GM21576 (cell line): ENCODE results near the gene UBE4B.

ENCODE experiments used
- ATAC-seq: cut with Tn5 transposase; IDR thresholded peaks from one replicate; pipeline ENCODE4 v1.9.1; 2021; ENCODE audit warnings: mild to moderate bottlenecking, moderate library complexity; ENCODE audit not compliant: unreplicated experiment

UBE4B gene

GRCh38 chr1:10033359-10033845 is 644 bp downstream of the UBE4B start:
- peak; percentile 17 for ATAC-seq

DNA sequence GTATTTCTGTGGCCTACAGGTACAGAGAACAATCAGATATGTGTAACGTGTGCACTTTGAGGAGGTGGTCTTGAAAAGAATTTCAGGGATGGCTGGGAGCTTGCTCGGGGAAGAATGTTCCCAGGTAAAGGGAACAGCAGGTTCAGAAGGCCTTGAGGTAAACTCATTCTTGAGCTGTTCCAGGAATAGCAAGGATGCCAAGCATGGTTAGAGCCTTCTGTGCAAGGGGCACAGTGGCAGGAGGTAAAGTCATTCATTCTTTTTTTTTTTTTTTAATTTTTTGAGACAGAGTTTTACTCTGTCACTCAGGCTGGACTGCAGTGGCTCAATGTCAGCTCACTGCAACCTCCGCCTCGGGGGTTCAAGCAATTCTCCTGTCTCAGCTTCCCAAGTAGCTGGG is 10.0 kb downstream of the UBE4B start:
- no peak for ATAC-seq

GRCh38 chr1:10045480-10046355 is 13.0 kb downstream of the UBE4B start:
- no peak for ATAC-seq

- ATAC-seq, result no peak
Observed at GRCh38 chr1:10046356-10047085, 13.8 kb downstream of the UBE4B start.

GRCh38 chr1:10048601-10049000 is 15.8 kb downstream of the UBE4B start:
- no peak for ATAC-seq

DNA sequence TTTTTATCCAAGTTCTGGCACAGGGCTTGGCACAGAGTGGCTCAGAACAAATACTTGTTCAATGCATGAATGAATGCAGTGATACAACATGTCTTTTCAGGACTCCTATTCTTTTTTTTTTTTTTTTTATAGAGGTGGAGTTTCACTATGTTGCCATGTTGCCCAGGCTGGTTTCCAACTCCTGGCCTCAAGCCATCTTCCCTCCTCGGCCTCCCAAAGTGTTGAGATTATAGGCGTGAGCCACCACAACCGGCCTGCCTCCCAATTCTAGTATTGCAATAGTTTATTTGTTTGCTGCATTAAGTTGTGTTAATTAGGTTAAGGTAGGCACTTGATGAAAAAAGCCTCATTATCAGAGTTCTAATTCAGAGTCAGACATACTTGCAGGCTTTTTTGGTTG is 17.9 kb downstream of the UBE4B start:
- ATAC-seq, result no peak

GRCh38 chr1:10051656-10052055 is 18.9 kb downstream of the UBE4B start:
- no peak for ATAC-seq

GRCh38 chr1:10052347-10052746 is 19.6 kb downstream of the UBE4B start:
- no peak for ATAC-seq

- ATAC-seq, result no peak
Observed at GRCh38 chr1:10054465-10054864, 21.7 kb downstream of the UBE4B start.

DNA sequence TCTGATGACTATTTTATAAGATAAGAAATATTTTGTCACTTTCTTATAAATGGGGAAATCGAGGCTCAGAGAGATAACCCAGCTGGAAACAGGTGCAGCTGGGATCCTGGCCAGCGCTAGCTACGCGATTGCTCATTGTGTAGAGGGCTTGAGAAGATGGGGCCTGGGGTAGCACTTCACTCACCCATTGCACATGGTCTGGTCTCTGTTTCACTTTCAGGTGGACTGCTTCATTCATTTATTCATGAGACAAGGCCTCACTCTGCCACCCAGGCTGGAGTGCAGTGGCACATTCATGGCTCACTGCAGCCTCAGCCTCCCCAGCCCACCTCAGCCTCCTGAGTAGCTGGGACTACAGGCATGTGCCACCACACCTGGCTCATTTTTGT is 23.8 kb downstream of the UBE4B start:
- ATAC-seq, result no peak

DNA sequence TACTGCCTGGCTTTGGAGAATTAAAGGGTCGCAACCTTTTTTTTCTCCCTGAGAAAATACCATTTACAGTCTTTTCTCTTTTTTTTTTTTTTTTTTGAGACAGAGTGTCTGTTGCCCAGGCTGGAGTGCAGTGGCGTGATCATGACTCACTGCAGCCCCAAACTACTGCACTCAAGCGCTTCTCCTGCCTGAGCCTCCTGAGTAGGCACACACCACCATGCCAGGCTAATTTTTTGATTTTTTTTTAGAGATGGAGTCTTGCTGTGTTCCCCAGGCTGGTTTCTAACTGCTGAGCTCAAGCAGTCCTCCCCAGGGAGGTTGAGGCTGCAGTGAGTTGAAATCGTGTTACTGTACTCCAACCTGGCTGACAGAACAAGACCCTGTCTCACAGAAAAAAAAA is 24.6 kb downstream of the UBE4B start:
- no peak for ATAC-seq

- ATAC-seq, result no peak
Observed at GRCh38 chr1:10057796-10058195, 25.0 kb downstream of the UBE4B start.

DNA sequence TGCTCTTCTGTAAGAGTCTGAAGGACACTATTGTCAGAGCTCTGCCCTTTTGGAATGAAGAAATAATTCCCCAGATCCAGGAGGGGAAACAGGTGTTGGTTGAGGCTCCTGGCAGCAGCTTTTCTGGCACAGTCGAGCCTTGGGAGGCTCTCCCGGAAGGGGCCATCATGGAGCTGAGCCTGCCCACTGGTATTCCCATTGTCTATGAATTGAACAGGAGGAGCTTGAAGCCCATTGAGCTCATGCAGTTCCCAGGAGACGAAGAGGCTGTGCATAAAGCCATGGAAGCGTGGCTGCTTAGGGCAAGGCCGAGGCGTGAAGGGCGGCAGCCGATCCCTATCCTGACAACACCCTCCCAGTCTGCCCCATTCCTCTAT is 26.6 kb downstream of the UBE4B start:
- no peak for ATAC-seq

DNA sequence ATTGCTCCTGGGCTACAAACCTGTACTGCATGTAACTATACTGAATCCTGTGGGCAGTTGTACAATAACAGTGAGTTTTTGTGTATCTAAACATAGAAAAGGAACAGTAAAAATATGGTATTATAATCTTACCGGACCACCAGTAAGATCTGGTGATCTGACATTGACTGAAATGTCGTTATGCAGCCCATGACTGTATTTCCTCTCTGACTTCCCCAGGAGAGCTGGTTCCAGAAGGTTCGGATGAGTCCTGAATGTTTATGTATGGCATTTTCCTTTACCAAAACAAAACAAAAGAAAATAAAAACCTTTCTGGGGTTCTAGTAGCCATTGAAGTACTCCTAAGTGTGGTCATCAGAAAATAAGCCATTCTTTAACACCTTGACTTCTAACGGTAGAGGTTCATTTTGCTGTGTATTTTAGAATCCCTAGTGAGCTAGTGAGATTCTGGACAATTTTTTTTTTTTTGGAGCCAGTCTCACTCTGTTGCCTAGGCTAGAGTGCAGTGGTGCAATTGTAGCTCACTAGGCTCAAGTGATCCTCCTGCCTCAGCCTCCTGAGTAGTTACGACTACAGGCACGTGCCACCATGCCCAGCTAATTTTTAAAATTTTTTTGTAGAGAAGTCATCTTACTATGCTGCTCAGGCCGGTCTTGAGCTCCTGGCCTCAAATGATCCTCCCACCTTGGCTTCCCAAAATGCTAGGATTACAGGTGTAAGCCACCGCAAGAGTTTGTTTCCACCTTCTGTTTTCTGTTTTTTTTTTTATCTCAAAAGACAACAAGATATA is 27.7 kb downstream of the UBE4B start:
- no peak for ATAC-seq

- no peak for ATAC-seq
Observed at GRCh38 chr1:10061276-10061675, 28.5 kb downstream of the UBE4B start.

GRCh38 chr1:10063878-10064277 is 31.1 kb downstream of the UBE4B start:
- no peak for ATAC-seq

DNA sequence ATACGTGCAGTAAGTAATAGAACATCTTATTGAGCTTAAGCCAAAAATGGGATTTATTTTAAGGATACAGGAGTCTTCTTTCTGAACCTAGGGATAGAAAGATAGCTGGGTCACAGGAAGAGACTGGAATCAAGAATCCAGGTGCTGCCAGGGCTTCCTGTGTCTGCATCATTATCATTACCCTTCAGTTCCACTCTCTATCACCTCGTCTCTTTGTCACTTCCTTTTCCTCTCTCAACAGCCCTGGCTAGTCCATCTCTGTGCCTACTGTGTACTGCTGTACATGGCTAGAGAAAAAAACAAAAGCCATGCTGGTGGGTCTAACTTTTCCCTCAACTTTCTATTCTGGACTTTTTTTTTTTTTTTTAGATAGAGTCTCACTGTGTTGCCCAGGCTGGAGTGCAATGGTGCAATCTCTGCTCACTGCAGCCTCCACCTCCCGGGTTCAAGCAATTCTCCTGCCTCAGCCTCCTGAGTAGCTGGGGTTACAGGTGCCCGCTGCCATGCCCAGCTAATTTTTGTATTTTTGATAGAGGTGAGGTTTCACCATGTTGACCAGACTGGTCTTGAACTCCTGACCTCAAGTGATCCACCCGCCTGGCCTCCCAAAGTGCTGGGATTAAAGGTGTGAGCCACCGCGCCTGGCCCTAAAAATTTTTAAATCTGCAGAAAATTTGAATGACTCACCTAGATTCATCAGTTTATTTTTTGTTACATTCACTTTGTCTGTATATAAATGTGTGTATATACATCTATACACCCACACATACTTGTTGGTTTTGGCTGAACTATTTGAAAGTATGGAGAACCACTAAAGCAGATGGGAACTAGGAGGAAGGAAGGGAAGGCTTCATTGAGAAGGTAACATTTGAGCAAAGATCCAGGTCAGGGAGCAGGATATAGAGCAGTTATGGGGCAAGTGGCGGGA is 31.9 kb downstream of the UBE4B start:
- no peak for ATAC-seq

- ATAC-seq, result no peak
Observed at GRCh38 chr1:10065344-10065685, 32.6 kb downstream of the UBE4B start.

DNA sequence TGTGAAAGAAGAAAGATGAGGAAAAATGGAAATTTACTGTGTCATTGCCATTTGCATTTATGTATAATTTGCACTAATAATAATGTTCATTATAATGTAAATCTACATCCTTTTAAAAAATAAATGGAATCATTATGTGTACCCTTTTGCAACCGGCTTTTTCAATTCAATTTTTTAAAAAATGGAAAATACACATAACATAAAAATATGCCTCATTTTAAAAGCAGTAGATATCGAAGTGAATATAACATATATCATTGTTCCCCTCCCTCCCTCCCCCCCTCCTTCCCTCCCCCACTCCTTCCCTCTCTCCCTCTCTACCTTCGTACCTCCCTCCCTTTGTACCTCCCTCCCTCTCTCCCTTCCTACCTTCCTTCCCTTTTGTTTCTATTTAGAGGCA is 33.0 kb downstream of the UBE4B start:
- no peak for ATAC-seq

DNA sequence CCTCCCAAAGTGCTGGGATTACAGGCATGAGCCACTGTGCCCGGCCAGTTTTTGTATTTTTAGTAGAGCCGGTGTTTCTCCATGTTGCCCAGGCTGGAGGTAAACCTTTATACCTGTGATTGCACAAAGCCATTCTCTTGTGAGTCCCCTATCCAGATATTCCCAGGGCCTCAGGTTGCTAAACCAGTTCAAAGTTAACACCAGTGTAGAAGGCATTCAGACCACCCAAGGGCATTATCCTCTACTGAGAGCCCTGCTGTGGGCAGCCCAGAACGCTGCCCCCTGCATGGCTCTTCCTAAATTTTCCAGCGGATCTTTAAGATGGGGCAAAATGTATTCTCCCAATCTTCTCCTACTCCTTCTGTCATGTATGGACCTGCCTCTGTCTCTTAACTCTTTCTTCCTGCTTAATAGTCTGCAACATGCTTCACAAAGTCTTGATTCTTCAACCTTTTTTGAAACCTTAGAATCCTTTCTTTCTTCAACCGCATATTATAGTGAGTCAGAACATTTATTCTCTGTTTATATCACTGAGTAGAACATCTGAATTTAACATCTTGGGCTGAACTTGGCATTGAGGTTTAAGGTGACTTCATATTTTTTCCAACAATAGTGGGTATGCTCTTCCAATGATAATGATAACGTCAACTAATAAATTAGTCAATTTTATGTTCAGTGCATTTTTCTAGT is 36.0 kb downstream of the UBE4B start:
- no peak for ATAC-seq
